Lung (tissue), 12 donors: ENCODE data around the gene ALAD. TPM values are rescaled to one million over a fixed set of nuclear protein-coding genes. Genes with fewer than 3 reads are reported as not detected.
"Not testable (repeated sequence)": the region's sequence is repeated elsewhere in the genome, so short reads cannot be mapped to it uniquely, and the experiment has no call there.

Experiments used
- ATAC-seq: fragments of 200-7000 bp; cut with Tn5 transposase; one replicate; pipeline ENCODE4 v1.9.1; 2020; ENCODE audit warnings: moderate number of reproducible peaks; ENCODE audit not compliant: insufficient read depth, low FRiP score
- DNase-seq, 3 donors: peaks; one replicate each; pipeline ENCODE4 v3.0.0-alpha.2; 2013 to 2017
- H3K27ac ChIP-seq, 2 donors: one replicate each; pipeline ENCODE4 v1.5.1; 2013; ENCODE audit warnings: mild to moderate bottlenecking in 2 of 2, moderate library complexity in 2 of 2, control low read depth in 1 of 2, inconsistent platforms in 1 of 2, low read depth in 1 of 2, low read length in 1 of 2
- H3K27me3 ChIP-seq, 3 donors: one replicate each; pipeline ENCODE4 v1.5.1; 2013; ENCODE audit warnings: low read length in 2 of 3; ENCODE audit not compliant: control insufficient read depth in 3 of 3, insufficient read depth in 3 of 3
- H3K36me3 ChIP-seq, 4 donors: one replicate each; pipeline ENCODE4 v1.5.1; 2013; ENCODE audit warnings: low read length in 4 of 4, mild to moderate bottlenecking in 1 of 4, moderate library complexity in 1 of 4; ENCODE audit not compliant: control insufficient read depth in 4 of 4, insufficient read depth in 4 of 4
- H3K4me1 ChIP-seq, 5 donors: one replicate each; pipeline ENCODE4 v1.5.1; 2013; ENCODE audit warnings: low read length in 5 of 5, mild to moderate bottlenecking in 2 of 5, moderate library complexity in 1 of 5; ENCODE audit not compliant: control insufficient read depth in 5 of 5, insufficient read depth in 5 of 5
- H3K4me3 ChIP-seq: one replicate; pipeline ENCODE4 v1.5.1; 2013; ENCODE audit warnings: mild to moderate bottlenecking, control low read depth, moderate library complexity
- H3K9ac ChIP-seq, 2 donors: one replicate each; pipeline ENCODE4 v1.5.1; 2013; ENCODE audit warnings: low read length in 2 of 2, control low read depth in 1 of 2; ENCODE audit not compliant: insufficient read depth in 1 of 2
- H3K9me3 ChIP-seq, 4 donors: one replicate each; pipeline ENCODE4 v1.5.1; 2013; ENCODE audit warnings: low read length in 3 of 4, mild to moderate bottlenecking in 1 of 4, moderate library complexity in 1 of 4; ENCODE audit not compliant: control insufficient read depth in 4 of 4, insufficient read depth in 3 of 4
- CTCF ChIP-seq: IDR thresholded peaks from 2 replicates; pipeline ENCODE4 v1.5.1; 2012; ENCODE audit warnings: mild to moderate bottlenecking; ENCODE audit errors: control extremely low read depth, extremely low read depth
- WGBS, 2 donors: extraction: QIAGEN DNeasy Blood & Tissue Kit; methylation state at CpG; one replicate each; pipeline ENCODE4 v1.1.7; 2013; 5-methylcytosine and 5-hydroxymethylcytosine counted together
- polyA plus RNA-seq, 2 donors: library from polyadenylated mRNA; stranded (reverse); fragments of 200-250 nt; gene quantifications; one replicate each; pipeline ENCODE4 v1.2.1, GENCODE V29; 2013
- total RNA-seq, 2 donors: library from RNA; depleted of rRNA in 1 of 2; stranded (reverse); fragments of >200 nt in 1 of 2; gene quantifications; one replicate each; pipeline ENCODE4 v1.2.1, GENCODE V29; 2014 to 2021
- donor health status: control.
- donor health status: control.
- donor health status: Bipolar disorder and iron deficiency.
- donor health status: healthy.
- donor health status: DM: yes; HTN: yes; CAD: no.

Gene ALAD
- total and polyA plus RNA-seq, 4 donors = 22.5 to 41.3 (median 28.6) TPM

DNA sequence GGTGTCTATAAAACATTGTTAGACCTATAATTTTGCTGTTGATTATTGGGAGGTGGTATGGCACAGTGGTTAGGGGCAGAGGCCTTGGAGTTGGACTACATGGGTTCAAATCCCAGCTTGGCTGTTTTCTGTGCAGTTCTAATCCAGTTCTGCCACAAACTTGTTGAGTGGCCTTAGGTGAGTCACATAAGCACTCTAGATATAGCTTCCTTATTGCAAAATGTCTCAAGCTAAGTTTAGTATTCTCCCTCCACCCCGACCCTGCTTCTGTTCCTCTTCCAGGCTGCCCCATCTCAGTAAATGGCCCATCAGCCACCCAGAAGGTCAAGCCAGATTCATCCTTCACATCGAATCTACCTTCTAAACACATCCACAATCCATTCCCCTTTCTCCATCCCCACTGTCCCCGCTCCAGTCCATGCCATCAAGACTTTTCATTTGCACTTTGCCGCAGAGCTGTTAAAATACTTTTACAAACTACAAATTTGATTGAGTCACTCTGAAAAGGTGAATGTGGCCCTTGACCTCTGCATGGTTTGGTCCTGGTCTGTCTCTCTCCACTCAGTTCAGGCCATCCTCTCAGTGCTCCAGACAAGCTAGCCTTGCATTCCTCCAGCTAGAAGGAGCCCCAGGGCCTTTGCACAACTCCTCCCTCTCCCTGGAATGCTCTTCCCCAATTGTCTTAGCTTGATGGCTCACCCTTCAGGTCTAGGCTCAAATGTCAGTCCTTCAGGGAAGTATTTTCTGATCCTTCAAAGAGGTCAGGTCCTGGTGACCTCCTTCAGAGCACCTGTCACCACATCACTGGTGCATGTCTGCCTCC, 14.3 kb downstream of the ALAD start:
- no peak for TF ChIP-seq CTCF
- H3K9ac ChIP-seq = no peak overlapping the region
- no peaks in the 10 kb centered on the region for H3K27me3 ChIP-seq
- H3K4me3 ChIP-seq = no peak overlapping the region
- peaks cover 8 to 36% (median 30%) of the 10 kb centered on the region in 4 donors for H3K36me3 ChIP-seq
- no peaks in the 10 kb centered on the region for H3K9me3 ChIP-seq
- H3K27ac ChIP-seq = peak overlapping the region in 1 of 2 donors; percentile 1
- no peaks in the 10 kb centered on the region for H3K4me1 ChIP-seq
- DNase-seq (no peak), ATAC-seq (peak; percentile 53)
- 82 to 83% methylated on average over 4 of the region's 4 CpGs for WGBS, 2 donors

DNA sequence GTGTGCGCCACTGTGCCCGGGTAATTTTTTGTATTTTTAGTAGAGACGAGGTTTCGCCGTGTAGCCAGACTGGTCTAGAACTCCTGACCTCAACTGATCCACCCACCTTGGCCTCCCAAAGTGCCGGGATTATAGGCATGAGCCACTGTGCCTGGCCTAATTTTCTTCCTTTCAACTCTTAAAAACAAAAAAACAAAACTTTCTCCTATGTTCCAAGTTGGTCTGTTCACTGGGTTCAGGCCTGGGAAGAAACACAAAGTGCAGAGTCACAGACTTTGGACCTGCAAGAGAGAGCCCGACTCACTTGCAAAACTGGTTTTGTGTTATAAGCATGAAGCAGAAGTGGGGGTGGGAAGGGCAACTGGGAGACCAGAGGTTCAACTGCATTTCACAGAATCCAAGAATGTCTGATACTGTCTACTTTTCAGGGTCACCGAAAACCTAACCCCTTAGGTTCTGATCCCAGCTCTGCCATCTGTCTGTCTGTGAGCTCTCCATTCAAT, 19.1 kb downstream of the ALAD start:
- Histone ChIP-seq H3K36me3 (peaks cover 0 to under 1% (median 0%) of the 10 kb centered on the region in 4 donors), H3K27me3 (no peaks in the 10 kb centered on the region), H3K9ac (no peak overlapping the region), H3K9me3 (no peaks in the 10 kb centered on the region), H3K27ac (no peak overlapping the region), H3K4me1 (peaks cover 0 to 3% (median 0%) of the 10 kb centered on the region in 5 donors), H3K4me3 (no peak overlapping the region)
- no peak for ATAC-seq
- DNase-seq = peak; percentile 52 to 83 (median 55)
- 71 to 83% methylated on average over 8 of the region's 8 CpGs for WGBS, 2 donors
- no peak for TF ChIP-seq CTCF

- H3K36me3 ChIP-seq, H3K27me3 ChIP-seq, H3K9ac ChIP-seq, H3K4me1 ChIP-seq, DNase-seq, H3K9me3 ChIP-seq, H3K27ac ChIP-seq, ATAC-seq, H3K4me3 ChIP-seq: not testable (repeated sequence)
- WGBS, 2 donors = 81 to 88% methylated on average over 6 to 7 of the region's 7 CpGs
These were observed 19.6 kb downstream of the ALAD start for GRCh38 chr9:113381441-113381840.

GRCh38 chr9:113380869-113381378, 20.2 kb downstream of the ALAD start:
- WGBS, 2 donors = 43 to 53% methylated on average over 1 of the region's 1 CpG
- TF ChIP-seq CTCF = no peak
- H3K9me3 ChIP-seq = no peaks in the 10 kb centered on the region
- no peaks in the 10 kb centered on the region for H3K27me3 ChIP-seq
- ATAC-seq (no peak), DNase-seq (no peak)
- no peaks in the 10 kb centered on the region for H3K36me3 ChIP-seq
- H3K9ac ChIP-seq = no peak overlapping the region
- H3K4me1 ChIP-seq = peaks cover 0 to 4% (median 0%) of the 10 kb centered on the region in 5 donors
- H3K27ac ChIP-seq = no peak overlapping the region
- H3K4me3 ChIP-seq = no peak overlapping the region

- not testable (repeated sequence) for H3K4me1 ChIP-seq, DNase-seq, H3K9me3 ChIP-seq, ATAC-seq, H3K9ac ChIP-seq, H3K27ac ChIP-seq, H3K36me3 ChIP-seq, H3K4me3 ChIP-seq, H3K27me3 ChIP-seq
- WGBS, 2 donors = 90 to 93% methylated on average over 2 of the region's 2 CpGs
These were observed 21.3 kb downstream of the ALAD start for GRCh38 chr9:113379829-113380210.
